PC-9 (cell line): ENCODE data around the gene ADAMTS13.

Experiments
- EZH2 ChIP-seq: fragments of 200-600 bp; sonication (generic); IDR thresholded peaks from 2 replicates; pipeline ENCODE4 v1.8.0; 2017; ENCODE audit warnings: antibody characterized with exemption, low read depth
- TF ChIP-seq, protein P1 (sequence below): fragments of 200-600 bp; sonication (generic); conservative IDR thresholded peaks from 2 replicates; pipeline ENCODE4 v1.6.1; 2017; ENCODE audit warnings: mixed run types, antibody characterized with exemption, mild to moderate bottlenecking, moderate library complexity

DNA sequence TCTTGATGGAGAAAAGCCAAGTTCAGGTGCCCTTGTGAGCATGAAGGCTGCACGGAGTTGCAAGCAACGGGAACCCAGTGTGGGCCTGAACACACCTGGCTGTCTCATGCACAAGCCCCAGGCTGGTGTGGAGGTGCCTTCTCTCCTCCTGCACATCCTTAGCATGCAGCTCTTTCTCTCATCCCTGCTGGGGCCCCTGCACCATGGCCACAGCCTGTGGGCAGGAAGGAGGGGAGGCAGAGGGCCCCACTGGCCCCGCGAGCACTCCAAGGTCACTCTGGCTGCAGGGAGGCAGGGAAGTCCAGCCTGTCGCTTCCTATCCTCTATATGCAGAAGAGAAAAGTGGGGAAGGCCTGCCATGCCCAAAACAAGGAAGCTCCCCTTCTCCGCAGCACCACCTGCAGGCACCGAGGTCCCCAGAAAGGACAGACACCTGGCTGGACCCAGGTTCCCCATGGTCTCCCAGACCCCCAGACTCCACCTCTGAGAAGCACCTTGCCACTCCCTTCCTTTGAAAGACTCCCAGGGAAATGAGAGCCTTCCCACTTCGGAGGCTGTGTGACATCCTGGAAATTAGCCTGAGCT lies 27.4 kb upstream of the ADAMTS13 start:
- TF ChIP-seq, protein P1, sequence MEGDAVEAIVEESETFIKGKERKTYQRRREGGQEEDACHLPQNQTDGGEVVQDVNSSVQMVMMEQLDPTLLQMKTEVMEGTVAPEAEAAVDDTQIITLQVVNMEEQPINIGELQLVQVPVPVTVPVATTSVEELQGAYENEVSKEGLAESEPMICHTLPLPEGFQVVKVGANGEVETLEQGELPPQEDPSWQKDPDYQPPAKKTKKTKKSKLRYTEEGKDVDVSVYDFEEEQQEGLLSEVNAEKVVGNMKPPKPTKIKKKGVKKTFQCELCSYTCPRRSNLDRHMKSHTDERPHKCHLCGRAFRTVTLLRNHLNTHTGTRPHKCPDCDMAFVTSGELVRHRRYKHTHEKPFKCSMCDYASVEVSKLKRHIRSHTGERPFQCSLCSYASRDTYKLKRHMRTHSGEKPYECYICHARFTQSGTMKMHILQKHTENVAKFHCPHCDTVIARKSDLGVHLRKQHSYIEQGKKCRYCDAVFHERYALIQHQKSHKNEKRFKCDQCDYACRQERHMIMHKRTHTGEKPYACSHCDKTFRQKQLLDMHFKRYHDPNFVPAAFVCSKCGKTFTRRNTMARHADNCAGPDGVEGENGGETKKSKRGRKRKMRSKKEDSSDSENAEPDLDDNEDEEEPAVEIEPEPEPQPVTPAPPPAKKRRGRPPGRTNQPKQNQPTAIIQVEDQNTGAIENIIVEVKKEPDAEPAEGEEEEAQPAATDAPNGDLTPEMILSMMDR, result no peak
- TF ChIP-seq EZH2, result no peak
